Activated CD8-positive, alpha-beta T cell treated with anti-CD3 and anti-CD28 coated beads for 36 hours (primary cell): Measurements from ENCODE around the gene MAP7. TPM values are rescaled to one million over a fixed set of nuclear protein-coding genes. Genes with fewer than 3 reads are reported as not detected.
"Not testable (repeated sequence)": the region's sequence is repeated elsewhere in the genome, so short reads cannot be mapped to it uniquely, and the experiment has no call there.

ENCODE experiments used
- ATAC-seq: fragments of 200-7000 bp; cut with Tn5 transposase; one replicate; pipeline ENCODE4 v1.10.0; 2021; ENCODE audit warnings: mild to moderate bottlenecking, moderate library complexity
- CTCF ChIA-PET: fragments of 350-600 bp; sonication (Branson Sonifier 250); formaldehyde crosslinking; loops from one replicate; lab custom pipeline; 2021; ENCODE audit warnings: antibody characterized with exemption; lab: Charles Lee
- POLR2A ChIA-PET: fragments of 350-600 bp; sonication (Branson Sonifier 250); formaldehyde crosslinking; loops from one replicate; lab custom pipeline; 2021; ENCODE audit warnings: antibody characterized with exemption; lab: Charles Lee
- DNase-seq: peaks from one replicate; pipeline ENCODE4 v3.0.0-alpha.2; 2020
- H3K27ac Mint-ChIP-seq: one replicate; pipeline ENCODE4 v1.8.0; 2021; ENCODE audit warnings: mild to moderate bottlenecking, mixed read lengths
- H3K27me3 Mint-ChIP-seq: one replicate; pipeline ENCODE4 v1.8.0; 2021; ENCODE audit warnings: mixed read lengths
- H3K36me3 Mint-ChIP-seq: one replicate; pipeline ENCODE4 v1.8.0; 2021; ENCODE audit warnings: low read depth, mixed read lengths
- H3K4me1 Mint-ChIP-seq: one replicate; pipeline ENCODE4 v1.8.0; 2021; ENCODE audit warnings: low read depth, mixed read lengths
- H3K4me3 Mint-ChIP-seq: one replicate; pipeline ENCODE4 v1.8.0; 2021; ENCODE audit warnings: mild to moderate bottlenecking, moderate library complexity, mixed read lengths
- H3K9me3 Mint-ChIP-seq: one replicate; pipeline ENCODE4 v1.8.0; 2021; ENCODE audit warnings: mixed read lengths
- intact Hi-C: fragments of 100-400 bp; cut with micrococcal nuclease; formaldehyde crosslinking; loops from one replicate; pipeline ENCODE4 v1.10.0; 2022
- total RNA-seq, 2 experiments: library from RNA; stranded (reverse); gene quantifications; one replicate each; pipeline ENCODE4 v1.2.3, GENCODE V29; 2021
- TF ChIP-seq, protein P1 (sequence below): fragments of 200-600 bp; IDR thresholded peaks from one replicate; pipeline ENCODE4 v1.8.0; 2022; ENCODE audit warnings: antibody characterized with exemption, mild to moderate bottlenecking

Gene MAP7
- total RNA-seq, 2 experiments from 2014 or later = 0.47 to 0.67 TPM

DNA sequence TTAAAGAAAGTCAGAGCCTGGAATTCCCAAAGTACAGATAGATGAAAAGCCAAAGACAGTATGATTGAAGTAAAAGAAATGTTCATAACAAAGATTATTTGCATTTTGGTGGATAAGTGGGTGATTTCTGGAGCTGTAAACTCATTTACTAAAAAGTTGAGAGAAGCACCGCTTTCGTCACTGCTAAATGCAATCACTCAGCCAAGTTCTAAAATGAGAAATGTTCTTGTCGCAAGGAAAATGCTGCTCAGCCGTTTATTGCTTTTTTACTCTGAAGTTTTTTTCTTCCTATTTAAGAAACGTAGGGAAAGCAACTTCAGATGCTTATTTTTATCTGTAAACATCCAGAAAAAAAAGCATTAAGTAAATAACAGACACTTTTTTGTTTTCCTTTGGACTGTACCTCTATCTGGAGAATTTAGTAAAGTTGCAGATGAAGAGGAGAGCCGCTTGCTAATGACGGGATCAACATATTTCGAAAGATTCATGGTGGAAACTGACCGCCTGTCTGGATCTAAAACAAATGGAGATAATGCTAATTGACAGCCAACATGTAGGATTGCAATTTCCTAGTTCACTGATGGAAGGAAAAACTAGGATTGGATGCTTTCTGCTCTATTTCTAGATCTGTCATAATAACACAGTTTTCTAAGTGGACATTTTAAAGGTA lies 166.8 kb downstream of the MAP7 start:
- TF ChIP-seq, protein P1, sequence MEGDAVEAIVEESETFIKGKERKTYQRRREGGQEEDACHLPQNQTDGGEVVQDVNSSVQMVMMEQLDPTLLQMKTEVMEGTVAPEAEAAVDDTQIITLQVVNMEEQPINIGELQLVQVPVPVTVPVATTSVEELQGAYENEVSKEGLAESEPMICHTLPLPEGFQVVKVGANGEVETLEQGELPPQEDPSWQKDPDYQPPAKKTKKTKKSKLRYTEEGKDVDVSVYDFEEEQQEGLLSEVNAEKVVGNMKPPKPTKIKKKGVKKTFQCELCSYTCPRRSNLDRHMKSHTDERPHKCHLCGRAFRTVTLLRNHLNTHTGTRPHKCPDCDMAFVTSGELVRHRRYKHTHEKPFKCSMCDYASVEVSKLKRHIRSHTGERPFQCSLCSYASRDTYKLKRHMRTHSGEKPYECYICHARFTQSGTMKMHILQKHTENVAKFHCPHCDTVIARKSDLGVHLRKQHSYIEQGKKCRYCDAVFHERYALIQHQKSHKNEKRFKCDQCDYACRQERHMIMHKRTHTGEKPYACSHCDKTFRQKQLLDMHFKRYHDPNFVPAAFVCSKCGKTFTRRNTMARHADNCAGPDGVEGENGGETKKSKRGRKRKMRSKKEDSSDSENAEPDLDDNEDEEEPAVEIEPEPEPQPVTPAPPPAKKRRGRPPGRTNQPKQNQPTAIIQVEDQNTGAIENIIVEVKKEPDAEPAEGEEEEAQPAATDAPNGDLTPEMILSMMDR = no peak
- intact Hi-C loops = no loop called here
- ChIA-PET CTCF (no interaction called here), POLR2A (no interaction called here)
- DNase-seq (no peak), ATAC-seq (no peak)
- Mint-ChIP-seq H3K9me3 (no peaks in the 10 kb centered on the region), H3K4me3 (no peak overlapping the region), H3K36me3 (no peaks in the 10 kb centered on the region), H3K27me3 (no peaks in the 10 kb centered on the region), H3K27ac (no peak overlapping the region), H3K4me1 (peaks cover 5% of the 10 kb centered on the region)

DNA sequence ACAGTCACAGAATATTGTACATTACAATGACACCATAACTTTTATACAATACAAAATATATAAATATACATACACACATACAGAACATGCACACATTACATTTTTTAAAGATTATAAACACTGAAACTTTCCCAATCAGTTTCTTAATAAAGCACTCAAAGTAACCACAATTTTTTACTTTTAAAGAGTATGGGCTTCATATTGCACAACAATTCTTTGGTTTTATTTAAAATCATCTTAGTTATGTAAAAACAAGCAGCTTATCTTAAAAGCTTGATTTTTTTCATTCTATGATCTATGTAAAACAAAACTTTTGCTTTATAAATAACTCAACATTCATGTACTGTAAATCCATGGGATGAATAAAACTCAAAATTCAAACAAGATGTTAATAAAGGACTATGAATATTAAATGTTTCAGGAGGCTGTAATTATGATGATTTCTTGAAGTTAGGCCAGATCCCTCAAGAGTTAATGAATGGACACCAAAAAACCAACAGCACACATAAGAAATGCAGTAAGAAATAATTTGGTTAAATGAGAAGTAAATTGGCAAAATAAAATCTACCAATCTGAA lies 167.5 kb downstream of the MAP7 start:
- TF ChIP-seq, protein P1 = no peak
- POLR2A ChIA-PET = no interaction called here
- peaks cover 5% of the 10 kb centered on the region for H3K4me1 Mint-ChIP-seq
- H3K27ac Mint-ChIP-seq = no peak overlapping the region
- DNase-seq (no peak), ATAC-seq (no peak)
- H3K27me3 Mint-ChIP-seq = no peaks in the 10 kb centered on the region
- no peaks in the 10 kb centered on the region for H3K9me3 Mint-ChIP-seq
- intact Hi-C loops = no loop called here
- CTCF ChIA-PET = no interaction called here
- no peaks in the 10 kb centered on the region for H3K36me3 Mint-ChIP-seq
- H3K4me3 Mint-ChIP-seq = no peak overlapping the region

DNA sequence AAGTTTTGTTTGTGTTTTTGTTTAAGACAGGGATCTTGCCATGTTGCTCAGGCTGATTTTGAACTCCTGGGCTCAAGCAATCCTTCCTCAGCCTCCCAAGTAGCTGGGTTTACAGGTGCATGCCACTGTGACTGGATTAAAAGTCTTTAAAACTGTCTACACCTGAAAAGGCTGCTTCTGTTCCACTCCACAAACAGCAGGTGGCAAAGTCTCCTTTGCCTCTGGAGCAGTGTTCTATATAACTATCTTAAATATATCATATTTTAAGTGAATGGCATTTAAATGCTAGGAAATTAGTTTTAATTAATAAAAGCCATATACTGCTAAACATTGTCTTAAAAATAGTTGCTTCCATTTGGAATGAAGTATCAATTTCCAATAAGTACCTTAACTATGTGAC lies 171.3 kb downstream of the MAP7 start:
- no peak for ATAC-seq
- intact Hi-C loops = loop anchor here (10.0 kb wide), 1 partner anchor 166 kb away; no protein-coding TSS in a partner anchor
- ChIA-PET CTCF (interaction anchor here (0.7 kb wide), 1 partner anchor 171 kb away, joined by 3 read pairs; the partner anchor contains the start of gene MAP7), POLR2A (no interaction called here)
- peaks cover 4% of the 10 kb centered on the region for H3K27me3 Mint-ChIP-seq
- H3K9me3 Mint-ChIP-seq = no peaks in the 10 kb centered on the region
- H3K4me1 Mint-ChIP-seq = peaks cover 5% of the 10 kb centered on the region
- no peak overlapping the region for H3K4me3 Mint-ChIP-seq
- H3K36me3 Mint-ChIP-seq = no peaks in the 10 kb centered on the region
- DNase-seq = no peak
- no peak overlapping the region for H3K27ac Mint-ChIP-seq
- TF ChIP-seq, protein P1 = no peak

DNA sequence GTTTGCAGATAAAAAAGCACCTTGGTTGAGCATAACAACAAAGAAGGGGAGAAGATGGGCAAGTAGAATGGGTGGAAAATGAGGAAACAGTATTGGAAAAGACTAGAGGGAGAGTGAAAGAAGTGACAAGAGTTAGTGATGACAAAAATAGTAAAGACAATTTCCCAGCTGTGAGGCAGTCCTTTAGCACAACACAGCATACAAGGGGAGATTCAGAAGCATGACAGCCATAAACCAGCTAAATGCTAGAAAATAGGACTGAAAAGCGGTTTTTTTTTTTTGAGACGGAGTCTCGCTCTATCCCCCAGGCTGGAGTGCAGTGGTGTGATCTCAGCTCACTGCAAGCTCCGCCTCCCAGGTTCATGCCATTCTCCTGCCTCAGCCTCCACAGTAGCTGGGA lies 174.4 kb downstream of the MAP7 start:
- intact Hi-C loops = loop anchor here (10.0 kb wide), 1 partner anchor 169 kb away; no protein-coding TSS in a partner anchor
- POLR2A ChIA-PET = interaction anchor here (1.1 kb wide), 1 partner anchor 12 kb away, joined by 3 read pairs; no protein-coding TSS in a partner anchor
- H3K4me1 Mint-ChIP-seq = not testable (repeated sequence)

DNA sequence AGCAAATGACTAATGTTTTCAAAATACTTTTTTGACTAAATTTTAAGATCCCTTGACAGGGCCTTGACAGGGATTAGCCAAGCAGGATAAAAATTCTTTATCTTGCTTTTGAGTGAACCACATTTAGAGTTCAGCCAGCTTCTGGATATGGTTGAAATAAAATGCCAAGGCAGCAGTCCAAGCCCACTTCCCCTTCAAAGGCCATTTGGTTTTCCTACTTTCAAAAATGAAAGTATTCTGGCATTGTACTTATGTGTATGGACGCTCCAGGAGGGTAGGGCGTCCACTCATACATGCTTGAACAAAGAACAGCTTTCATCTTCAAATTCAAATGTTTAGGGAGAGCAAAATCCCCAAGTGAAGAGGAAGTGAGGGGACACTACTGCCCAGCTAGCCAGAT lies 178.3 kb downstream of the MAP7 start:
- Mint-ChIP-seq H3K4me3 (no peak overlapping the region), H3K9me3 (no peaks in the 10 kb centered on the region), H3K4me1 (no peaks in the 10 kb centered on the region), H3K27me3 (peaks cover 7% of the 10 kb centered on the region), H3K27ac (no peak overlapping the region), H3K36me3 (no peaks in the 10 kb centered on the region)
- intact Hi-C loops = loop anchor here (10.0 kb wide), 1 partner anchor 173 kb away; no protein-coding TSS in a partner anchor
- DNase-seq (no peak), ATAC-seq (no peak)
- POLR2A ChIA-PET = no interaction called here
- TF ChIP-seq, protein P1 = no peak
- CTCF ChIA-PET = interaction anchor here (2.3 kb wide), 1 partner anchor 14 kb away, joined by 6 read pairs; no protein-coding TSS in a partner anchor

More for the DNA sequence above, 174.4 kb downstream of the MAP7 start:
- CTCF ChIA-PET, H3K9me3 Mint-ChIP-seq, H3K27me3 Mint-ChIP-seq, ATAC-seq, H3K27ac Mint-ChIP-seq, H3K4me3 Mint-ChIP-seq, H3K36me3 Mint-ChIP-seq, DNase-seq: not testable (repeated sequence)
